HG03135 (cell line): ENCODE data around the gene FBXO24.

Experiments
- ATAC-seq: cut with Tn5 transposase; IDR thresholded peaks from one replicate; pipeline ENCODE4 v1.9.1; 2021; ENCODE audit warnings: mild to moderate bottlenecking, moderate library complexity; ENCODE audit not compliant: unreplicated experiment

Gene FBXO24

DNA sequence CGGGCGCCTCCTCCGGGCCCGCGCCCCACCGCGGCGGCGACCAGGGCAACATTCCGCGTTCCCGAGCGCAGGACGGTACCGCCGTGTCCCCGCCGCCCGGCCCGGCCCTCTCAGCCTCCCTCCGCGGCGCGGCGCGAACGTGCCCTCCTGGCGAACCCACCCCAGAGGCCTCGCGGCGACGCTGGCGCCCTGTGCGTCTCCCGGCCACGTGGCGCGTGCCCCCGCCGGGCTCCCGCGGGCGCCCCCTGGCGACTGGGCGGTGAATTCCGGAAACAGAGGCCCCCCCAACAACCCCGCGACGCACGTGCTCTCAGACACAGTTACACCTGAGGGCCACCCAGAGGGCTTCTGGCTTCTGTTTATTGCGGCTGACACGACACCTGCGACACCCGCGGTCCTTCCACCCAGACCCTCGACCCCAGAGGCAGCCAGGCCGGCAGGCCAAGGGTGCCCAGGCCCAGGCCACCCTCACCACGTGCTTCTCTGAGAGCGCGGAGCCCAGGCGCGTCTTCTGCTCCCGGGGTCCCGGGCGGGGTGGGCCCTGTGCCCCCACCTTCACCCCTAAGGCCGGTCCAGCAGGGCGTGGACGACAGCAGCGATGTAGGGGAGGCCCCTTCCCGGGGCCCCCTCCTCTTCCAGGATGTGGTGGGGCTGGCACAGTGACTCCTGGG is 12.3 kb upstream of the FBXO24 start, which contains the start of gene SAP25:
Gene SAP25 (minus strand): TSS at position 210 of the 671 bp plus-strand sequence. CDS start 158 bp downstream, at position 52.
- ATAC-seq: no peak

- no peak for ATAC-seq
These were observed 11.5 kb upstream of the FBXO24 start for GRCh38 chr7:100574362-100575205.

DNA sequence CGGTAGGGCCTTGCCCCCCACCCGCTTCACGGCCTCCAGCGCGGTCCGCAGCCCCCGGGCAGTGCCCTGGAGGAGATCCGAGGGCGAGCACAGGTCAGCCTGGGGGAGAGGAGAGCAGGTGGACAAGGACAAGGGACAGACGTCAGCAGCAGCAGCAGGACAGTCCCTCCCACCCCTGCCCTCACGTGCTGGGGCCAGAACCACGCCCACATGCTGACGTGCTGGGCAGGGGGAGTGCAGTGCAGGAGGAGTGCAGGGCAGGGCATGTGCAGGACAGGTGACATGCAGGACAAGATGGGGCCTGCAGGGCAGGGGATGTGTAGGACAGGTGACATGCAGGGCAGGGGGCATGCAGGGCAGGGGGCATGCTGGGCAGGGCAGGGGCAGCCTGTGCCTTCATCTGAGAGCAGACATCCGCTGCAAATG is 10.9 kb upstream of the FBXO24 start:
- ATAC-seq: no peak

- ATAC-seq: no peak
These were observed 10.3 kb upstream of the FBXO24 start for GRCh38 chr7:100575746-100576383.

DNA sequence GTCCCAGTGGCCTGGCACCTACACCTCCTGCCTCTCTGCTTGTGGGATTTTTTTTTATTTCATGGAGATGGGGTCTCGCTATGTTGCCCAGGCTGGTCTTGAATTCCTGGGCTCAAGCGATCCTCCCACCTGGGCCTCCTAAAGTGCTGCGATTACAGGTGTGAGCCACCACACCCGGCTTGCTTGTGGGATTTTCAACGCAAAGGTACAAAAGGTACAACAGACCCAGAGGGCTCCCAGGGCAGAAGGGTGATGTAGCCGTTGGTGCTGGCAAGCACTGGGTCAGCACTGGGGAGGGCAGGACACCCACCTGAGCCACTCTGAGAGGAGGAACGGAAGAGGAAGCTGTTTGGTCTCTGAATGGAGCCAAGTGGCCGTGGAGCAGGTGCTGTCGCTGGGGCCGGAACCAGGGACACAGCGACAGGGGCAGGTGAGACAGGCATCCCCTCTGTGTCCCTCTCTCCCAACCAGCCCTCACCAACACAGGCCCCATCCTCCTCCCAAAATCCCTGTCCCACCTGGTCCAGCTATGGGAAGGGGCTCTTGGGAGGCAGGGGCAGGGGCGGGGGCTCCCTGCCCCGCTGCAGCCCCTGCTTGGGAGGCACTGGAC is 9.6 kb upstream of the FBXO24 start:
- ATAC-seq: no peak

DNA sequence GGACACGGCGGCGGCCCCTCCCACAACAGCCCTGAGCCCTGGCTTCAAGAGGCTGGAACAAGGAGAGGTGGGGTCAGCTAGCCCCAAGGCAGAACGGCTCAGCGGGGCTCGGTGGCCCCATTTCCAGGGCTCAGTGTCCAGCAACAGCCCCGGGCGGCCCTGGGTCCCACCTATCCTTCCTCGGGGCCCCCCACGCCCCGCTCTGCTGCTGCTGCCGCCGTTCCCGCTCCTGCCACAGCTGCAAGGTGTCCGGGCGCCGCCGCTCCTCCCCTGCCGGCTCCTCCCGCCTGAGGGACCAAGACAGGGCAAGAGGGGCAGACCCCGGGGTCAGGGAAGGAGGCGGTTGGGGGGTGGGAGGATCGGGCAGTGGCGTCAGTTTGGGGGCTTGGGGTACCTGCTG is 9.0 kb upstream of the FBXO24 start:
- ATAC-seq: no peak

DNA sequence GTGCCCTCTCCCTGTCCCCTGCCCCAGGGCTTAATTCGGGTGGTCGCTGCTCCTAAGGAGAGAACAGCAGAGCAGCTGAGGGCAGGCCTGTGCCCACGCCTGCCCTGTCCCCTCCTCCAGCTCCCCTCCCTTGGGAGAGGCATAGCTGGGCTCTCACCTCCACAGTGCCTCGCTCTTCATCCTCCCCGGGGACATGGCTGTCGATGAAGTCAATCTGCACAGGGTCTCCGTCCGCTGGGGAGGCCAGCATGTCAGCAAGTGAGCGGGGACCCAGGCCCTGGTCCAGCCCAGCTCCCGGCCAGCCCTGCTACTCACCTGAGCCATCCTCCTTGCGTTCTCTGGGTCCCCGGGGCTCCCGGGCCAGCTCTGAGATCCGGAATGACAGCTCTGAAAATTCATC is 8.6 kb upstream of the FBXO24 start:
- ATAC-seq: no peak

GRCh38 chr7:100578246-100579183 is 7.6 kb upstream of the FBXO24 start:
- ATAC-seq: no peak

DNA sequence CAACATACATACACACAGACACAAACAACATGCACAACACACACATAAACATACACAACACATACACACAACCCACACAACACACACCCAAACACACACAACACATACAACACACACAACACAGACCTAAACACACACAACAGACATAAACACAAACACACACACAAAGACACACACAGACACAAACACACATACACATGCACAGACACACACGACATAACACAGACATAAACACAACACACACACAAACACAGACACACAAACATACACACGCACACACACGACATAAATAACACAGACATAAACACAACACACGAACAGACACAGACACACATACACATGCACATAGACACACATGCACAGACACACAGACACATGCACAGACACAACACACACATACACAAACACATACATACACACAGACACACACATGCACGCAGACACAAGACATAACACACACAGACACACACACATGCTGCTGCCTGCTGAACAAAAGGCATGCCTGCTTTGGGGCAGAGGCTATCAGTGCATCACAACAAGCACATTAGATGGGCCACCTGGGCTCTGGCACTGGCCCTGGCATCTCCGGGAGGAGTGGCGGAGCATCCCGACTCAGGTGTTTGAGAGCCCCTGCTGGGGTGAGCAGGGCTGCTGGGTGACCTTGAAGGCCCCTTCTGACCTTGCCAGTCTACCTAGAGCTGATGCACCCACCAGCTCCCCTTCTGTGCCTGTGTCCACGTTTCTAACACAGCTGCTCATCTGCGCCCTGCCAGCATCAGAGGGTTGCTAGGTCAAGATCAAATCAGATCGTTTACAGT is 5.5 kb upstream of the FBXO24 start:
- ATAC-seq: no peak

GRCh38 chr7:100582041-100582579 is 4.0 kb upstream of the FBXO24 start:
- ATAC-seq: no peak

DNA sequence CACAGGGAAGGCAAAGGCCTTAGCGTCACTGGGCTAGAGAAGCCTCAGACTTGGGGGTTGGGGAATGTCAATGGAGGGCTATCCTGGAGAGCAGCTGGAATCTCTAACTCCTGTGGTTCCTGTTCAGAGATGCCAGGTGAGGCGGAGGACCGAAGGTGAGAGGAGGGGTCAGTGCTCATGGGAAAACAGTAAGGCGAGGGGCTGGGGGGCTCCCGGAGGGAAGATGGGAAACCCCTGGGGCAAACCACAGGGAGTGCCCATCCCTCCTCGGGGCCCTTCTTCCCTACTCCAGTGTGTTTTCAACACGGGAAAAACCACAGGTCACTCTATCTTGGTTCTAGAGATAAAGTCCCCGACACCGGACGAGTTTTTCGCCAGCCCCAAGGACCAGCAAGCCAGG is 3.5 kb upstream of the FBXO24 start:
- no peak for ATAC-seq

GRCh38 chr7:100583132-100584053 is 2.7 kb upstream of the FBXO24 start:
- no peak for ATAC-seq

GRCh38 chr7:100584054-100584682 is 2.0 kb upstream of the FBXO24 start:
- ATAC-seq: no peak

GRCh38 chr7:100584683-100585510 is 1.2 kb upstream of the FBXO24 start:
- no peak for ATAC-seq

DNA sequence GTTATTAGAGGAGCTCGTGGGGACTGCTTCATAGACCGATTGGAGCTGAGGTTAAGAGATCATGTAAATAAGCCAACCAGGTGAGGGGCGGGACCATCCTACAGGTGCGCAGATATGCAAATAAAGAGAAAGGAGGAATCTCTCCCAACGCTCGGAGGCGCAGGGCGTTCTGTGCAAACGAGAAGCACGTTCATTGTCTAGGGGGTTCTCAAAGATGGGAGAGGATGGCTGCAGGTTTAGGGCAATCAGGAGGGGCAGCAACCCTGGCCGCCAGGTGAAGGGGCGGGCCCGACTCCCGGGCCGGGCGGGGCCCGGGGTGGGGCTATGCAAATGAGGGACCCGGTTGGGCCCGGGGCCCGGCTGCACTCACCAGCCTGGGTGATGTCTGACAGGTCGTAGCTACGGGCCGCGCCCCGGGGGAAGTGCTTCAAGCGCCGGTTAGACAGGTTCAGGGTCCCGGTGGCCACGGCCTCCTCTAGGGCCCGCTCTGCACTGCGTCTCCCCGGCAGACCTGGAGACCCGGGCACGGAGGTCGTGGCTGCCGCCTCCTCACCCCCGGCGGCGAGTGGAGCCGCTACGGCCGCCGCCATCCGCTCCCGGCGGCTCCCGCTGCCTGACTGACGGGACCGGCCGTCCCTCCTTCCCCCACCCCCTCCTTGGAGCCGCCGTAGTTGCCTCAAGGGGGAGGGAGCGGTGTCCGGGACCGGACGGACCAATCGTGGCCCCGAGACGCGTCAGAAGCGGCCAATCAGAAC is 440 bp upstream of the FBXO24 start, which contains the start of gene LRCH4:
Gene LRCH4 (minus strand): TSS at position 619 of the 755 bp plus-strand sequence. CDS start 29 bp downstream, at position 590.
- ATAC-seq: peak; percentile 19

DNA sequence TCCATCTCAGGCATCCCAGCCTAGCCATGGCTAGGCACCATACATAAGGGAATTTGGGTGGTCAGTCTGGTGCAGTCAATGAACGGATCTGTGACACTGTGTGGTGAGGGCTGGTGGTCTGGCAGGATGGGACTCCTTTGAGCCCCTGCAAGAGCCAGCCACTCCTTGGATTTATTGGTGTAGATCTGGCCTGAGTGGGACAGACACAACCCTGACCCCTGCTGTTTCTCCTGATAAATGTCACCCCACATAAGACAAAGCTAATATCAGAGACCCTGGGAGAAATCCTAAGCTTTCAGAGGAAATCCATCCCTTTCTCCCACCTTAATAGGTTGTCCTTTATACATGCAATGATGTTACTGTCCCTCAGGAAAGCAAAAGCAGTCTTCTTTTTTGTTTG is 2.3 kb downstream of the FBXO24 start:
- no peak for ATAC-seq
